IPS DF 6.9 (cell line): ENCODE results near the gene CELF2.

Source experiments
- DNase-seq: peaks from one replicate; pipeline ENCODE4 v3.0.0-alpha.2; 2013; ENCODE audit warnings: low read depth, low spot score
- H3K27ac ChIP-seq: one replicate; pipeline ENCODE4 v1.5.1; 2013; ENCODE audit warnings: low read length, control low read depth
- H3K27me3 ChIP-seq: 2 replicates; pipeline ENCODE4 v1.6.1; 2013; ENCODE audit warnings: mild to moderate bottlenecking, low read length; ENCODE audit not compliant: control insufficient read depth, insufficient read depth
- H3K36me3 ChIP-seq: 2 replicates; pipeline ENCODE4 v1.6.1; 2013; ENCODE audit warnings: low read length; ENCODE audit not compliant: control insufficient read depth, insufficient read depth
- H3K4me1 ChIP-seq: 2 replicates; pipeline ENCODE4 v1.6.1; 2013; ENCODE audit warnings: low read length; ENCODE audit not compliant: control insufficient read depth, insufficient read depth
- H3K4me3 ChIP-seq: 2 replicates; pipeline ENCODE4 v1.5.1; 2013; ENCODE audit warnings: mild to moderate bottlenecking, low read length
- H3K9me3 ChIP-seq: 2 replicates; pipeline ENCODE4 v1.6.1; 2013; ENCODE audit warnings: low read length, inconsistent platforms; ENCODE audit not compliant: control insufficient read depth, insufficient read depth
- WGBS: extraction: QIAGEN DNeasy Blood & Tissue Kit; methylation state at CpG from one replicate; pipeline ENCODE4 v1.1.7; 2013; ENCODE audit warnings: mixed read lengths, missing lambda C conversion rate; ENCODE audit not compliant: insufficient read length, insufficient coverage; 5-methylcytosine and 5-hydroxymethylcytosine counted together

The CELF2 gene

GRCh38 chr10:11022213-11022612 is 4.5 kb downstream of the CELF2 start:
- no peak overlapping the region for H3K4me3 ChIP-seq
- no peaks in the 10 kb centered on the region for H3K9me3 ChIP-seq
- no peak for DNase-seq
- no peaks in the 10 kb centered on the region; the same call in 1 of the 2 replicates for H3K27me3 ChIP-seq
- H3K27ac ChIP-seq, result no peak overlapping the region
- no peaks in the 10 kb centered on the region for H3K36me3 ChIP-seq
- no CpG with 5 or more reads among the region's 2 CpGs for WGBS
- H3K4me1 ChIP-seq, result no peaks in the 10 kb centered on the region

DNA sequence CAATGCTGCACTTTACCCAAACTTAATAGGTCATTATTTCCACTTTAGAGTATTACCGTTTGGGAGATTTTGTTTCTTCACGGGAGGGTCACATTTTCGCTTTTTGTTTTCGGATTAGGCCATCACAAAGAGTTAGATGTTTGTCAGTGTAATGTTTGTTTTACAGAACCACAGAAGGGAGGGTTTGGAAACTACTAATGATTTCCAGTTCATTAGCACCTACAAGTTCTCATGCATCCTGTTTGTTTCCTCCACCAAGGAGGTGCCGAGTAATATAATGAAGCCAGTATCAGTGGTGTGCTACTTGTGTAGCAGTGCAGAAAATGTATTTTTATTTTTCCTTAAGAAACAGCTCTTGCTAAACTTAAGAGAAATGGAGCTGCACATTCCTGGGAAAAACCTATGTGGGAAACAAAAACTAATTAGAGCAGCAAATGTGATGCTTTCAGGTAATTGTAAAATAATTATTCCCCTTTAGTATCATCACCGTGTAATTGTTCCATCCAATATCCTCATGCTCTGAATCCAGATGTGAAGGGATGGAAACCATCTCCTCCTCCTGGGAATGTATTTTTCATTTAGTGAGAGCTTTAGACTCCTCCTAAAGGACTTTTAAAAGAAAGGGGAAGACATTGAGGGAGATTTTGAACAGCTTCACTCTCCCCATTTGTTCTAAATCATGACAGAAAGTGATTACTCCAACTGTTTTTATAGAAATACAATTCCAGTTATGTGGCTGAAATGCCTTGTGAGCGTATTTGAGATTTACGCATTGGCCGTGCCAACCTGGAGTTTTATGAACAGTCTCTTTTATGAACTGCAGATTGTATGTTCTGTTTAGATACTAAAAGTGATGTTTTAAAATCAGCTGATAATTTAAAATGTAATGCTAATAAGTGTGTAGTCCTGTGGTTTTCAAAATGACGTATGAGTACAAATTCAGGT is 5.6 kb downstream of the CELF2 start:
- no peaks in the 10 kb centered on the region for H3K4me1 ChIP-seq
- no peaks in the 10 kb centered on the region for H3K9me3 ChIP-seq
- H3K27ac ChIP-seq, result no peak overlapping the region
- DNase-seq, result no peak
- WGBS, result no CpG with 5 or more reads among the region's 10 CpGs
- no peaks in the 10 kb centered on the region; the same call in 1 of the 2 replicates for H3K27me3 ChIP-seq
- no peaks in the 10 kb centered on the region for H3K36me3 ChIP-seq
- no peak overlapping the region for H3K4me3 ChIP-seq

DNA sequence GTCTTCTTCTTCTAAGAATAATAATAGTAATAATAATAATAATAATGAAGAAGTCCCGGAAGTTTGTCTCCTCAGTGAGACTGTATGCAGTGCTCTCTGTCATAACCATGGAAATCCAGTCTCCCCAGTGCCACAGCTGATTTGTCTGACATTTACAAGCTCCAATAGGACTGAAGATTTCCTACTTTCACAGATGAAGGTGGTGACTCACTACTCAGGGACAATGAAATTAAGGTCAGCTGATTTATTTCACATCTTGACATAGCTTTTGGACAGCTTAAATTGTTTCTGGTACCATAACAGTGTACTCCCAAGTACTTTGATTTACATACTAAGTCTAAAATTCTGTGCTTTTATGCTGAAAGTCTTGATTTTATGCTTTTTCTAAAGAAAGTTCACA is 6.9 kb downstream of the CELF2 start:
- no peaks in the 10 kb centered on the region for H3K4me1 ChIP-seq
- WGBS, result no CpG with 5 or more reads among the region's 1 CpG
- no peak for DNase-seq
- no peak overlapping the region for H3K27ac ChIP-seq
- no peak overlapping the region for H3K4me3 ChIP-seq
- H3K36me3 ChIP-seq, result no peaks in the 10 kb centered on the region
- H3K27me3 ChIP-seq, result no peaks in the 10 kb centered on the region
- no peaks in the 10 kb centered on the region for H3K9me3 ChIP-seq

GRCh38 chr10:11025978-11026377 is 8.3 kb downstream of the CELF2 start:
- H3K27ac ChIP-seq, result no peak overlapping the region
- H3K9me3 ChIP-seq, result no peaks in the 10 kb centered on the region
- H3K27me3 ChIP-seq, result no peaks in the 10 kb centered on the region
- no CpG with 5 or more reads among the region's 7 CpGs for WGBS
- no peak overlapping the region for H3K4me3 ChIP-seq
- no peak for DNase-seq
- no peaks in the 10 kb centered on the region for H3K4me1 ChIP-seq
- no peaks in the 10 kb centered on the region for H3K36me3 ChIP-seq

DNA sequence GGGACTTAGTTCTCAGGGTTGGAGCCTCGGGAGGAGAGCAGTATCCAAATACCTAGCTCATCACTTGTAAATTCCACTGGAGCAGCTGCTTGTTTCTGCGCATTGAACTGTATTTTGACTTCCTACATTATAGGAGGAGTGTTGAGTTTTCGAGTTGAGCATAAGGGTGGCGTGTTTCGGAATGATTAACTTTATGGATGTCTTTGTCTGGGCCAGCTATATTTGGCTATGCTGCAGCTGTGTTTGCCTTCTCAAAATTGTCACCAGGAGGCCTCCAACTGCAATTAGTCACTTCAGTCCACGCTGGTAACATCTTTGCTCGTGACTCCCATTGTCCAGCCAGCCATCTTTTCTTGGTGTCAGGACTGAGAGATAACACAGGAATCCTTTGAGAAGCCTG is 9.1 kb downstream of the CELF2 start:
- no peak overlapping the region for H3K4me3 ChIP-seq
- H3K9me3 ChIP-seq, result no peaks in the 10 kb centered on the region
- no peaks in the 10 kb centered on the region for H3K27me3 ChIP-seq
- H3K27ac ChIP-seq, result no peak overlapping the region
- no peaks in the 10 kb centered on the region for H3K36me3 ChIP-seq
- 100% methylated on average over 3 of the region's 7 CpGs for WGBS
- no peaks in the 10 kb centered on the region for H3K4me1 ChIP-seq
- DNase-seq, result no peak

DNA sequence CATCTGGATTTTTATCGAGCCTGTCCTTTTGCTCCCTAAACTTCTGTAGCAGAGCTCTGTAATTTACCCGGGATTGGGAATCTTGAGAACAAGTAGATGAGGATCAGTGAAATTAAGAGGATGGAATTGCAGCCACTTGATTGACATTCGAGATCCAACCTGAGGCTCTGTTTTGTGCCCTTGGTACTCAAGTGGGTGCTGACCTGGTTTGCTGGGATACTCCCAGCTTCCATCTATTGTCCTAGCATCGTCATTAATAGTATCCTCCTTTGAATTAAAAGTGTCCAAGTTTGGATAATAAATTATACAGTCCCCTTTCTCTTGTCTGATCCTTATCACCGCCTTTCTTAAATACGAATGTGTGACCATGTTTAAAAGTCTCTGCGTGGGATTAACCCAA is 17.1 kb downstream of the CELF2 start:
- Histone ChIP-seq H3K27ac (no peak overlapping the region), H3K36me3 (no peaks in the 10 kb centered on the region), H3K9me3 (no peaks in the 10 kb centered on the region), H3K4me3 (no peak overlapping the region), H3K4me1 (peaks cover 5% of the 10 kb centered on the region; the same call in 1 of the 2 replicates), H3K27me3 (no peaks in the 10 kb centered on the region)
- WGBS, result no CpG with 5 or more reads among the region's 7 CpGs
- no peak for DNase-seq

DNA sequence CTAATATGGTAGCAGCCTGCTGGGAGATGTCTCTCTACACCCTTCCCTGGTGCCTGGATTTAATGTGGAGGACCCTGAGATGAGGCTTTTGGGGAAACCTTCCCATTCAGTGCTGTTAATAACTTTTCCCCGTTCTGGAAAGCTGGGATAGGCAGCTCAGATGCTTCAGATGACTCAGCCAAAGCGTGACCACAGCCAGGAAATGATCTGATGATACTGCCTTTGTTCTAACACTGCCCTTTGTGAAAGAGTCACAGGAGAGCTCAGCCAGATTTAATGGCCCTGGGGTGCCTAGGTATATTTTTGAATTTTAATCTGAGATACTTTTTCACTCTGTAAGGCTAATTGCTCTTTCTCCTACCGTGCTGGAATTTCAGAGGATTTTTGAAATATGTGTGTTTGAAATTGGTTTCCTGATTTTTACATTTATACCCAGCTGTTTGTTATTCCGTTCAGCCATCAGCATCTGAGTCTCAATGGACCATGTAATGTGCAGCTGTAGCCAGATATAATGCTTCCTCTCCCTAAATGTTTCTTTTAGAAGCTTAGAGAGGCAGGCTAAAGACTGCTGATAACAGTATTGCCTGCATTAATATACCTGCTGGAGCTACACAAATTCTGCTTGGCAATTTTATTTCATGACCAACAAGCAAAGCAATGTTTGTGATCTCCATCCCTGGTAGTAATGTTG is 17.8 kb downstream of the CELF2 start:
- peak; percentile 37 for DNase-seq
- H3K4me3 ChIP-seq, result no peak overlapping the region
- no peak overlapping the region for H3K27ac ChIP-seq
- H3K27me3 ChIP-seq, result no peaks in the 10 kb centered on the region
- no peaks in the 10 kb centered on the region for H3K36me3 ChIP-seq
- WGBS, result no CpG with 5 or more reads among the region's 4 CpGs
- H3K4me1 ChIP-seq, result peaks cover 5% of the 10 kb centered on the region; the same call in 1 of the 2 replicates
- H3K9me3 ChIP-seq, result no peaks in the 10 kb centered on the region

GRCh38 chr10:11036424-11037011 is 18.8 kb downstream of the CELF2 start:
- H3K4me1 ChIP-seq, result peaks cover 5% of the 10 kb centered on the region; the same call in 1 of the 2 replicates
- H3K36me3 ChIP-seq, result no peaks in the 10 kb centered on the region
- WGBS, result no CpG with 5 or more reads among the region's 5 CpGs
- no peak overlapping the region for H3K4me3 ChIP-seq
- H3K27ac ChIP-seq, result no peak overlapping the region
- H3K27me3 ChIP-seq, result no peaks in the 10 kb centered on the region
- DNase-seq, result no peak
- no peaks in the 10 kb centered on the region for H3K9me3 ChIP-seq

DNA sequence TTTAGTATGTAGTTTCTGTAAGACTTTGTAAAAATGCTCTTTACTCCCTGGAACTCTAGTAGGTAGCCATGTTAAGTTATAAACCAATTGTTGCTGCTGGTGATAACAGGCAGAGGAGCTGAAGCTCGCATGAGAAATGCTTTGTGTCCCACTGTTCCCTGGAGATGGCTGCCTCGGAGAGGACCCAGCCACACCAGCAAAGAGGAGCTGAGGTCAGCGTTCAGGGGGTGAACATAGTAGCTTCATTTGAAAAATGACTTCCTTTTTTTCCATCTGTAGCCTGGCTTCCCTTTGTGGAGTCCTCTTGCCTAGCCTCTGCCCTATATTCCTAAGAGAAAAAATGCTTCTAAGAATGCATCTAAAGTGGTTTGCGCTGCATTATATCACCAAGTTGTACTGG is 20.3 kb downstream of the CELF2 start:
- Histone ChIP-seq H3K9me3 (no peaks in the 10 kb centered on the region), H3K4me3 (no peak overlapping the region), H3K27ac (no peak overlapping the region), H3K4me1 (peaks cover 5% of the 10 kb centered on the region; the same call in 1 of the 2 replicates), H3K36me3 (no peaks in the 10 kb centered on the region), H3K27me3 (no peaks in the 10 kb centered on the region)
- WGBS, result no CpG with 5 or more reads among the region's 4 CpGs
- no peak for DNase-seq

- no peaks in the 10 kb centered on the region for H3K36me3 ChIP-seq
- no peaks in the 10 kb centered on the region for H3K9me3 ChIP-seq
- no peaks in the 10 kb centered on the region for H3K4me1 ChIP-seq
- no peaks in the 10 kb centered on the region for H3K27me3 ChIP-seq
- no peak overlapping the region for H3K4me3 ChIP-seq
- WGBS, result no CpG with 5 or more reads among the region's 4 CpGs
- DNase-seq, result no peak
- no peak overlapping the region for H3K27ac ChIP-seq
These were observed 24.7 kb downstream of the CELF2 start for GRCh38 chr10:11042357-11042756.
